HG03064 (cell line): Measurements from ENCODE around the gene CFAP157.

Experiments used
- ATAC-seq: cut with Tn5 transposase; IDR thresholded peaks from one replicate; pipeline ENCODE4 v1.9.1; 2021; ENCODE audit warnings: low read depth; ENCODE audit not compliant: unreplicated experiment

Gene CFAP157

GRCh38 chr9:127706836-127707241, at the start of gene CFAP157:
CFAP157 (plus strand) TSS chr9:127706988; CDS start chr9:127707032, 44 bp downstream.
- ATAC-seq, result no peak

GRCh38 chr9:127658428-127658827, 48.4 kb upstream of the CFAP157 start:
- no peak for ATAC-seq

- ATAC-seq, result no peak
Observed at GRCh38 chr9:127660886-127661741, 45.7 kb upstream of the CFAP157 start.

GRCh38 chr9:127662617-127663016, 44.2 kb upstream of the CFAP157 start:
- ATAC-seq, result no peak

GRCh38 chr9:127664324-127664677, 42.5 kb upstream of the CFAP157 start:
- no peak for ATAC-seq

GRCh38 chr9:127664678-127665507, 41.9 kb upstream of the CFAP157 start:
- ATAC-seq, result no peak

GRCh38 chr9:127667127-127667844, 39.5 kb upstream of the CFAP157 start:
- ATAC-seq, result no peak

- ATAC-seq, result no peak
Observed at GRCh38 chr9:127667906-127668305, 38.9 kb upstream of the CFAP157 start.

GRCh38 chr9:127673234-127673633, 33.6 kb upstream of the CFAP157 start:
- no peak for ATAC-seq

- no peak for ATAC-seq
Observed at GRCh38 chr9:127676638-127677037, 30.1 kb upstream of the CFAP157 start.

- no peak for ATAC-seq
Observed at GRCh38 chr9:127679506-127679905, 27.3 kb upstream of the CFAP157 start.

GRCh38 chr9:127680226-127680625, 26.6 kb upstream of the CFAP157 start:
- no peak for ATAC-seq

- ATAC-seq, result no peak
Observed at GRCh38 chr9:127680846-127681245, 25.9 kb upstream of the CFAP157 start.

GRCh38 chr9:127682351-127683136, 24.2 kb upstream of the CFAP157 start:
- no peak for ATAC-seq

GRCh38 chr9:127683723-127684122, 23.1 kb upstream of the CFAP157 start:
- no peak for ATAC-seq

- no peak for ATAC-seq
Observed at GRCh38 chr9:127684576-127684975, 22.2 kb upstream of the CFAP157 start.

- ATAC-seq, result no peak
Observed at GRCh38 chr9:127686461-127687393, 20.1 kb upstream of the CFAP157 start.

GRCh38 chr9:127689329-127690000, 17.3 kb upstream of the CFAP157 start:
- ATAC-seq, result no peak

GRCh38 chr9:127690735-127691134, 16.1 kb upstream of the CFAP157 start:
- ATAC-seq, result no peak
